Upper lobe of right lung (tissue), 1 donor: ENCODE measurements around the gene PKD1L1. TPM values are rescaled to one million over a fixed set of nuclear protein-coding genes. Genes with fewer than 3 reads are reported as not detected.

Experiments
- ATAC-seq: fragments of 200-7000 bp; cut with Tn5 transposase; one replicate; pipeline ENCODE4 v1.9.1; 2020; ENCODE audit warnings: mild to moderate bottlenecking, moderate library complexity
- DNase-seq: peaks from one replicate; pipeline ENCODE4 v3.0.0-alpha.2; 2020
- H3K27ac ChIP-seq: fragments of 200-600 bp; one replicate; pipeline ENCODE4 v1.8.0; 2022
- H3K27me3 ChIP-seq: fragments of 200-600 bp; one replicate; pipeline ENCODE4 v1.8.0; 2022; ENCODE audit warnings: mild to moderate bottlenecking
- H3K36me3 ChIP-seq: fragments of 200-600 bp; one replicate; pipeline ENCODE4 v1.8.0; 2022
- H3K4me1 ChIP-seq: fragments of 200-600 bp; one replicate; pipeline ENCODE4 v1.8.0; 2022
- H3K4me3 ChIP-seq: fragments of 200-600 bp; one replicate; pipeline ENCODE4 v1.8.0; 2022; ENCODE audit warnings: mild to moderate bottlenecking
- H3K9me3 ChIP-seq: fragments of 200-600 bp; one replicate; pipeline ENCODE4 v1.8.0; 2022
- CTCF ChIP-seq: fragments of 200-600 bp; IDR thresholded peaks from one replicate; pipeline ENCODE4 v1.8.0; 2022; ENCODE audit warnings: antibody characterized with exemption
- intact Hi-C: fragments of 100-400 bp; cut with DNase I; formaldehyde crosslinking; loops from one replicate; pipeline ENCODE4 v1.11.0; 2022
- long read RNA-seq: library from polyadenylated mRNA; unstranded; transcript quantifications from one replicate; pipeline ENCODE4 v2.0.0, GENCODE V29; 2021
- total RNA-seq: library from RNA; stranded (reverse); fragmentation: NEBNext Ultra II Directional; extraction: Animal tissue kit (Norgen Biotek cat#: 25700); gene quantifications from one replicate; pipeline ENCODE4 v1.2.1, GENCODE V29; 2021
- donor health status: DM: no; HTN: yes; CAD: no; lungs with severe emphysema.

The PKD1L1 gene, protein sequence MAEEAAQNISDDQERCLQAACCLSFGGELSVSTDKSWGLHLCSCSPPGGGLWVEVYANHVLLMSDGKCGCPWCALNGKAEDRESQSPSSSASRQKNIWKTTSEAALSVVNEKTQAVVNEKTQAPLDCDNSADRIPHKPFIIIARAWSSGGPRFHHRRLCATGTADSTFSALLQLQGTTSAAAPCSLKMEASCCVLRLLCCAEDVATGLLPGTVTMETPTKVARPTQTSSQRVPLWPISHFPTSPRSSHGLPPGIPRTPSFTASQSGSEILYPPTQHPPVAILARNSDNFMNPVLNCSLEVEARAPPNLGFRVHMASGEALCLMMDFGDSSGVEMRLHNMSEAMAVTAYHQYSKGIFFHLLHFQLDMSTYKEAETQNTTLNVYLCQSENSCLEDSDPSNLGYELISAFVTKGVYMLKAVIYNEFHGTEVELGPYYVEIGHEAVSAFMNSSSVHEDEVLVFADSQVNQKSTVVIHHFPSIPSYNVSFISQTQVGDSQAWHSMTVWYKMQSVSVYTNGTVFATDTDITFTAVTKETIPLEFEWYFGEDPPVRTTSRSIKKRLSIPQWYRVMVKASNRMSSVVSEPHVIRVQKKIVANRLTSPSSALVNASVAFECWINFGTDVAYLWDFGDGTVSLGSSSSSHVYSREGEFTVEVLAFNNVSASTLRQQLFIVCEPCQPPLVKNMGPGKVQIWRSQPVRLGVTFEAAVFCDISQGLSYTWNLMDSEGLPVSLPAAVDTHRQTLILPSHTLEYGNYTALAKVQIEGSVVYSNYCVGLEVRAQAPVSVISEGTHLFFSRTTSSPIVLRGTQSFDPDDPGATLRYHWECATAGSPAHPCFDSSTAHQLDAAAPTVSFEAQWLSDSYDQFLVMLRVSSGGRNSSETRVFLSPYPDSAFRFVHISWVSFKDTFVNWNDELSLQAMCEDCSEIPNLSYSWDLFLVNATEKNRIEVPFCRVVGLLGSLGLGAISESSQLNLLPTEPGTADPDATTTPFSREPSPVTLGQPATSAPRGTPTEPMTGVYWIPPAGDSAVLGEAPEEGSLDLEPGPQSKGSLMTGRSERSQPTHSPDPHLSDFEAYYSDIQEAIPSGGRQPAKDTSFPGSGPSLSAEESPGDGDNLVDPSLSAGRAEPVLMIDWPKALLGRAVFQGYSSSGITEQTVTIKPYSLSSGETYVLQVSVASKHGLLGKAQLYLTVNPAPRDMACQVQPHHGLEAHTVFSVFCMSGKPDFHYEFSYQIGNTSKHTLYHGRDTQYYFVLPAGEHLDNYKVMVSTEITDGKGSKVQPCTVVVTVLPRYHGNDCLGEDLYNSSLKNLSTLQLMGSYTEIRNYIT (N-terminal part only)
- total RNA-seq, result 1.0 TPM
- long read RNA-seq, partial matches to known transcripts, result 1 of 2 reads
- long read RNA-seq, other reads (novel, unspliced or antisense), result 1 of 2 reads

- ATAC-seq (no peak), DNase-seq (no peak)
- Histone ChIP-seq H3K4me3 (no peak within 1 kb of the TSS), H3K36me3 (no peaks in the 10 kb centered on the region), H3K27ac (no peak within 1 kb of the TSS), H3K9me3 (no peaks in the 10 kb centered on the region), H3K4me1 (peaks cover 13% of the 10 kb centered on the region), H3K27me3 (no peaks in the 10 kb centered on the region)
- intact Hi-C loops, result no loop called here
- no peak for TF ChIP-seq CTCF
These were observed at the start of gene PKD1L1 for GRCh38 chr7:47948141-47948790. TSS of gene PKD1L1 (minus strand) at chr7:47948466. CDS start at chr7:47948440, 26 bp downstream.

DNA sequence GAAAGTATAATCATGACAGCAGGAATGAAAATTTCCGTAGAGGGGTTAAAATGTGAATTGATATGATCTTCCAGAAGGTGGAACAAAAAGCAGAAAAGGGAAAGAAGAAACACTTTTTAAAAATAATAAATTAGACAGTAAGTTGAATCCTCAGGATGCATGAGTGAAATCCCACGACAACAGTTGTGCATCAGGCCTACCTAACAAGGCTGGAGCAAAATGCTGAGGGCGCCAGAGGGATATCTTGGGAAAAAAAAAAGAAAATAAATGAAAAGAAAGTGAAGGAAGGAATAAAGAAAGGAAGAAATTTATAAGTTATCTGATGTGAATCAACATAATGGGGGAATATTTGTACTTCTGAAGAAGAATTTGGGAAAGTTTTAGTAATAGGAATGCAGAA, 44.2 kb upstream of the PKD1L1 start:
- H3K4me1 ChIP-seq, result no peaks in the 10 kb centered on the region
- no peak for TF ChIP-seq CTCF
- no peaks in the 10 kb centered on the region for H3K27me3 ChIP-seq
- peak overlapping the region; percentile 57 for H3K4me3 ChIP-seq
- peak overlapping the region; percentile 66 for H3K27ac ChIP-seq
- intact Hi-C loops, result no loop called here
- no peaks in the 10 kb centered on the region for H3K36me3 ChIP-seq
- no peaks in the 10 kb centered on the region for H3K9me3 ChIP-seq
- ATAC-seq, result no peak
- no peak for DNase-seq

DNA sequence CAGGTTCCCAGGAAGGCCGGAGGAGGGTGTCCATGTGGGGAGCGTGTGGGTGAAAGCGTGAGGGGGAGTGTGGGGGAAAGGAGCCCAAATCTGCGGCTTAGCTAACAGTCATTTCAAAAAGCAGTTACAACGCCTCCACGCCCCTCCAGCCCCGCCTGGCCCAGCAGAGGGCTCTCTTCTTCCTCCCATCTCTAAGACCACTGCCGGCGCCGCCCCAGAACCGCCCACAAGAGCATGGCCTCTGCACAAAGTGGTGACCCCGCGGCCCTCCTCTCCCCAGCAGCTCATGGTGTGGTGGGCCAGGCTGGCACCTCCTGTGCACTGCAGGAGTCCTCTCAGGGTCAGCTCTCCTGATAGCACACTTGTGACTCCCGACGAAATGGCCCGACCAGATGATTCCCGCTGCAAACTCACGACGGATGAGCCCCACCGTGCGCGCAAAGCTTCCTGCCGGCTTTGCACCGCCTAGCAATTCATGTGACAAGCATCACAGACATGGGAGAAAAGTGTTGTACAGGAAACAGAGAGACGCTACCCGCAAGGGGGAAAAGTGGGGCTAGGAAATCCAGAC, 43.6 kb upstream of the PKD1L1 start:
- Histone ChIP-seq H3K9me3 (no peaks in the 10 kb centered on the region), H3K27me3 (no peaks in the 10 kb centered on the region), H3K36me3 (no peaks in the 10 kb centered on the region), H3K4me1 (no peaks in the 10 kb centered on the region), H3K4me3 (peak overlapping the region; percentile 57), H3K27ac (peak overlapping the region; percentile 66)
- DNase-seq (peak; percentile 95), ATAC-seq (peak; percentile 99)
- intact Hi-C loops, result no loop called here
- peak; percentile 64 for TF ChIP-seq CTCF

GRCh38 chr7:47991270-47991669, 43.0 kb upstream of the PKD1L1 start:
- TF ChIP-seq CTCF, result no peak
- Histone ChIP-seq H3K27me3 (no peaks in the 10 kb centered on the region), H3K27ac (peak overlapping the region; percentile 66), H3K9me3 (no peaks in the 10 kb centered on the region), H3K4me1 (no peaks in the 10 kb centered on the region), H3K4me3 (no peak overlapping the region), H3K36me3 (no peaks in the 10 kb centered on the region)
- intact Hi-C loops, result no loop called here
- DNase-seq (no peak), ATAC-seq (no peak)
